ENCODE measurements around the gene MYPN. TPM values are rescaled to one million over a fixed set of nuclear protein-coding genes. Genes with fewer than 3 reads are reported as not detected.

The MYPN gene
- total and polyA plus RNA-seq, 3 donors from 2014 or later = 1.5 to 2.3 (median 1.8) TPM

DNA sequence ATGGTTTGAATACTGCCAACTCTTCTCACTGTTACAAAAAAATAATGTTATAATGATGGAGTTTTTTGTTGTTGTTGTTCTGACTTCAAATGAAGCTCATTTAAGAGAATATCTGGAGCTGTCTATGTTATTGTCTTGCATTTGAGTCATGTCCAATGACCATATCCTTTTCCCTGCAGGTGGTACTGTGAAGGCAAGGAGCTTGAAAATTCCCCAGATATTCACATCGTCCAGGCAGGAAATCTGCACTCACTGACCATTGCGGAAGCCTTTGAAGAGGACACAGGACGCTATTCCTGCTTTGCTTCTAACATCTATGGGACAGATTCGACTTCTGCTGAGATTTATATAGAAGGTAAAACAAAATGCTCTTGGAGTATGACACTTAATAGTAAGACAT is 33.5 kb downstream of the MYPN start:
- Histone ChIP-seq H3K27me3 (no peaks in the 10 kb centered on the region), H3K4me3 (no peak overlapping the region), H3K27ac (no peak overlapping the region), H3K9me3 (no peaks in the 10 kb centered on the region), H3K4me1 (no peaks in the 10 kb centered on the region), H3K36me3 (ENCODE audit: low read depth, missing control alignments) (no peaks in the 10 kb centered on the region)
- no peak for DNase-seq
- WGBS, 2 donors = 79% methylated on average over 4 of the region's 4 CpGs
- TF ChIP-seq, protein P1, sequence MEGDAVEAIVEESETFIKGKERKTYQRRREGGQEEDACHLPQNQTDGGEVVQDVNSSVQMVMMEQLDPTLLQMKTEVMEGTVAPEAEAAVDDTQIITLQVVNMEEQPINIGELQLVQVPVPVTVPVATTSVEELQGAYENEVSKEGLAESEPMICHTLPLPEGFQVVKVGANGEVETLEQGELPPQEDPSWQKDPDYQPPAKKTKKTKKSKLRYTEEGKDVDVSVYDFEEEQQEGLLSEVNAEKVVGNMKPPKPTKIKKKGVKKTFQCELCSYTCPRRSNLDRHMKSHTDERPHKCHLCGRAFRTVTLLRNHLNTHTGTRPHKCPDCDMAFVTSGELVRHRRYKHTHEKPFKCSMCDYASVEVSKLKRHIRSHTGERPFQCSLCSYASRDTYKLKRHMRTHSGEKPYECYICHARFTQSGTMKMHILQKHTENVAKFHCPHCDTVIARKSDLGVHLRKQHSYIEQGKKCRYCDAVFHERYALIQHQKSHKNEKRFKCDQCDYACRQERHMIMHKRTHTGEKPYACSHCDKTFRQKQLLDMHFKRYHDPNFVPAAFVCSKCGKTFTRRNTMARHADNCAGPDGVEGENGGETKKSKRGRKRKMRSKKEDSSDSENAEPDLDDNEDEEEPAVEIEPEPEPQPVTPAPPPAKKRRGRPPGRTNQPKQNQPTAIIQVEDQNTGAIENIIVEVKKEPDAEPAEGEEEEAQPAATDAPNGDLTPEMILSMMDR (IDR thresholded peaks at IDR 0.05) = no peak
- no peak for TF ChIP-seq POLR2A (IDR thresholded peaks at IDR 0.05)
- intact Hi-C loops (cut with DNase I; ENCODE audit: low total_unique reads) = no loop called here

DNA sequence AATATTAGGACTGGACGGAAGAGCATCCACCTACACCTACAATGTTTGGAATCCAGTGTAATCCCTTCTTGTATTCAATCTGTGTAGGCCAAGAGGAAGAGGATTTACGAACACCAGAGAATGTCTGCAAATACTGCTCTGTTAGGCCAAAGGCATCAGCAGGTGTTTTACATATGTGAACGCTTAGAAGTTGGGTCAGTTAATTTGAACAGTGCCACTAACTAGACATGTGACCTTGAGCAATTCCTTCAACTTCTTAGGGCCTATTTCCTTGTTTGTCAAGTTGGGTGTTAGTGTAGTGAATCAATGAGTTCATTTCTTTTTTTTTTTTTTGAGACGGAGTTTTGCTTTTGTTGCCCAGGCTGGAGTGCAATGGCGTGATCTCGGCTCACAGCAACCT is 35.4 kb downstream of the MYPN start:
- Histone ChIP-seq H3K36me3 (ENCODE audit: low read depth, missing control alignments) (no peaks in the 10 kb centered on the region), H3K27ac (no peak overlapping the region), H3K9me3 (no peaks in the 10 kb centered on the region), H3K4me1 (no peaks in the 10 kb centered on the region), H3K4me3 (no peak overlapping the region), H3K27me3 (no peaks in the 10 kb centered on the region)
- intact Hi-C loops (cut with DNase I; ENCODE audit: low total_unique reads) = no loop called here
- WGBS, 2 donors = 87 to 90% methylated on average over 6 of the region's 6 CpGs
- DNase-seq = no peak
- no peak for TF ChIP-seq POLR2A (IDR thresholded peaks at IDR 0.05)
- TF ChIP-seq, protein P1 (IDR thresholded peaks at IDR 0.05) = no peak

DNA sequence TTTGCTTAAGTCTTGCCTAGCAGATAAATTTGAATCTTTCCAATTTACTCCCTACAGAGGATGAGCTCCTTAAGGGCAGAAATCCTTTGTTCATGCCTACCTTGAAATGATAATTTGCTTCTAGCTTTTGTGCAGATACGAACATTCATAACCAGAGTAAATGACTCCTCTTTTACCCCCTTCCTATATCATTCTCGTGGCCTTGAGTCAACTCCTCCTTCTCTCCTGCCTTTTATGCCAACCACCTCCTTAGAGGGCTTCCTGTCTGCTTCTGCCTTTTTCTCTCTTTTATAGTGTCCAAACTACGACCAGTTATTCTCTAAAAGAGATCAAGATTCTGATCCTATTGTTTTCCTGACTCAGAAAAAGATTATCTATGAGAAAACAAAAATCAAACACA is 36.4 kb downstream of the MYPN start:
- Histone ChIP-seq H3K36me3 (ENCODE audit: low read depth, missing control alignments) (no peaks in the 10 kb centered on the region), H3K4me3 (no peak overlapping the region), H3K27ac (no peak overlapping the region), H3K27me3 (no peaks in the 10 kb centered on the region), H3K4me1 (no peaks in the 10 kb centered on the region), H3K9me3 (no peaks in the 10 kb centered on the region)
- WGBS, 2 donors = 59 to 65% methylated on average over 3 of the region's 3 CpGs
- TF ChIP-seq, protein P1 (IDR thresholded peaks at IDR 0.05) = no peak
- TF ChIP-seq POLR2A (IDR thresholded peaks at IDR 0.05) = no peak
- intact Hi-C loops (cut with DNase I; ENCODE audit: low total_unique reads) = no loop called here
- no peak for DNase-seq

DNA sequence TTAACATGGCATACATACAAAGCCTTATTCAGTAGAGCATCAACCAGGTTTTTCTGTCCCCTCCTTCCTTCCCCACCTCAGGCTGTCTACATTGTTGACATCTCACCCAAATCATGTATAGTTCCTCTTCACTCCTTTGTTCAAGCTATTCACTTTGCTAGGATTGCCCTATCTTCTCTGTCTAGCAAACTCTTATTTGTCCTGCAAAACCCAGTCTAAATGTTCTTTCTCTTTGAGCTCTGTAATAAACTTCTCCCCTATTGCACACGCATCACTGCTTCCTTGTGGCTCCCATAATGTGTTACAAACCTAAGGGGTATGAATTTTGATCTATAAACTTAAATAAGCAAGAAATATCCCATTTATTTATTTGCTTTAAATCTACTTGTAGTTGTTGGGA is 36.8 kb downstream of the MYPN start:
- H3K27ac ChIP-seq = no peak overlapping the region
- H3K27me3 ChIP-seq = no peaks in the 10 kb centered on the region
- H3K4me3 ChIP-seq = no peak overlapping the region
- no peak for TF ChIP-seq POLR2A (IDR thresholded peaks at IDR 0.05)
- TF ChIP-seq, protein P1 (IDR thresholded peaks at IDR 0.05) = no peak
- no peaks in the 10 kb centered on the region for H3K4me1 ChIP-seq
- intact Hi-C loops (cut with DNase I; ENCODE audit: low total_unique reads) = no loop called here
- WGBS, 2 donors = 92 to 95% methylated on average over 1 of the region's 1 CpG
- H3K9me3 ChIP-seq = no peaks in the 10 kb centered on the region
- DNase-seq = no peak
- no peaks in the 10 kb centered on the region for H3K36me3 ChIP-seq (ENCODE audit: low read depth, missing control alignments)

GRCh38 chr10:68151453-68151852 is 42.2 kb downstream of the MYPN start:
- WGBS, 2 donors = 88 to 94% methylated on average over 1 of the region's 1 CpG
- intact Hi-C loops (cut with DNase I; ENCODE audit: low total_unique reads) = no loop called here
- peaks cover 15% of the 10 kb centered on the region for H3K4me1 ChIP-seq
- DNase-seq = no peak
- H3K27me3 ChIP-seq = no peaks in the 10 kb centered on the region
- H3K36me3 ChIP-seq (ENCODE audit: low read depth, missing control alignments) = no peaks in the 10 kb centered on the region
- H3K9me3 ChIP-seq = no peaks in the 10 kb centered on the region
- no peak overlapping the region for H3K27ac ChIP-seq
- no peak for TF ChIP-seq POLR2A (IDR thresholded peaks at IDR 0.05)
- TF ChIP-seq, protein P1 (IDR thresholded peaks at IDR 0.05) = no peak
- no peak overlapping the region for H3K4me3 ChIP-seq
